ENCODE data around the gene LRRC14B. TPM values are rescaled to one million over a fixed set of nuclear protein-coding genes. Genes with fewer than 3 reads are reported as not detected.

The LRRC14B gene
- total RNA-seq: not detected

DNA sequence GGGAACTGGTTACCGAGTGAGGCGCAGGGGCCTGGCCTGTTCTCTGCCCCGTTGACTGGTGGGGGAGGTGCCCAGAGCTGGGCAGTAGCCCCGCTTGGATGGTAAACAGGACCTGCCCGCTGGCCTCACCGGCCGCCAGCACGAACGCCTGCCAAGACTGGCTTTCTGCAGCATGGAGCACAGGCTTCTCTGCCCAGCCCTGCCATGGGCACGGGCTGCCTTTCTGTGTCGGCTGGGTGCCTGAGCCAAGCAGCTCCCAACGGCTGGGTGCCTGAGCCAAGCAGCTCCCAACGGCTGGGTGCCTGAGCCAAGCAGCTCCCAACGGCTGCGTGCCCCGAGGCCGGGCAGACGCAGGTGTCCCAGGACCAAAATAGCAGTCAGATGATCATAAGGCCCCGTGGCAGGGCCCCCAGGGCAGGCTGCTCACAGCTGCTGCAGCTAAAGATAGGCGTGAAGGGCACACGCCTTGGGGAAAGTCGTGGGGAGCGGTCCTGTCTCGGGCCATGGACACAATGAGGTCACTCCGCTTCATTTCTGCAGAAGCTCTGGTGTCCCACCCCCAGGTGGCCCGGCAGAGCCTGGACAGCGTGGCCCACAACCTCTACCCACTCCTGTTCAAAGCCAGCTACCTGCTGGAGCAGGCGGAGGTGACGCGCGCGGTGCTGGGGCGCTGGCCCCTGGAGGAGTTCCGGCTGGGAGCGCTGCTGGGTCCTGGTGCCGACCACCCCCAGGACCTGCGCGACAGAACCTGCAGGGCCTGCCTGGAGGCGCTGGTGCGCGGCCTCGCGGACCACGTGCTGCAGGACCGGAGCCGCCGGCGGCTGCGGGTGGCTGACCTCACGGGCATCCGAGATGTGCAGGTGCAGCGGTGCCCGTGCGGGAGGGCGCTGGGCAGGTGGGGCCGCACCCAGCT lies at the start of gene LRRC14B:
Gene LRRC14B (plus strand): TSS at position 460 of the 913 bp plus-strand sequence. CDS start 44 bp downstream, at position 504.
- no peaks in the 10 kb centered on the region for H3K36me3 ChIP-seq
- no peak for DNase-seq (ENCODE audit: extremely low spot score in 2 of 2)
- no peak for TF ChIP-seq POLR2A (IDR thresholded peaks at IDR 0.05)
- TF ChIP-seq, protein P1, sequence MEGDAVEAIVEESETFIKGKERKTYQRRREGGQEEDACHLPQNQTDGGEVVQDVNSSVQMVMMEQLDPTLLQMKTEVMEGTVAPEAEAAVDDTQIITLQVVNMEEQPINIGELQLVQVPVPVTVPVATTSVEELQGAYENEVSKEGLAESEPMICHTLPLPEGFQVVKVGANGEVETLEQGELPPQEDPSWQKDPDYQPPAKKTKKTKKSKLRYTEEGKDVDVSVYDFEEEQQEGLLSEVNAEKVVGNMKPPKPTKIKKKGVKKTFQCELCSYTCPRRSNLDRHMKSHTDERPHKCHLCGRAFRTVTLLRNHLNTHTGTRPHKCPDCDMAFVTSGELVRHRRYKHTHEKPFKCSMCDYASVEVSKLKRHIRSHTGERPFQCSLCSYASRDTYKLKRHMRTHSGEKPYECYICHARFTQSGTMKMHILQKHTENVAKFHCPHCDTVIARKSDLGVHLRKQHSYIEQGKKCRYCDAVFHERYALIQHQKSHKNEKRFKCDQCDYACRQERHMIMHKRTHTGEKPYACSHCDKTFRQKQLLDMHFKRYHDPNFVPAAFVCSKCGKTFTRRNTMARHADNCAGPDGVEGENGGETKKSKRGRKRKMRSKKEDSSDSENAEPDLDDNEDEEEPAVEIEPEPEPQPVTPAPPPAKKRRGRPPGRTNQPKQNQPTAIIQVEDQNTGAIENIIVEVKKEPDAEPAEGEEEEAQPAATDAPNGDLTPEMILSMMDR (IDR thresholded peaks at IDR 0.05): no peak
- no peak for TF ChIP-seq POLR2AphosphoS5 (IDR thresholded peaks at IDR 0.05; ENCODE audit: insufficient read depth in 1 of 2, low read depth in 1 of 2)
- H3K27ac ChIP-seq: no peak within 1 kb of the TSS
- H3K27me3 ChIP-seq: no peaks in the 10 kb centered on the region
- H3K4me3 ChIP-seq: no peak within 1 kb of the TSS
- H3K4me1 ChIP-seq: peaks cover 21% of the 10 kb centered on the region
- no peaks in the 10 kb centered on the region for H3K9me3 ChIP-seq
- intact Hi-C loops (cut with DNase I): no loop called here

DNA sequence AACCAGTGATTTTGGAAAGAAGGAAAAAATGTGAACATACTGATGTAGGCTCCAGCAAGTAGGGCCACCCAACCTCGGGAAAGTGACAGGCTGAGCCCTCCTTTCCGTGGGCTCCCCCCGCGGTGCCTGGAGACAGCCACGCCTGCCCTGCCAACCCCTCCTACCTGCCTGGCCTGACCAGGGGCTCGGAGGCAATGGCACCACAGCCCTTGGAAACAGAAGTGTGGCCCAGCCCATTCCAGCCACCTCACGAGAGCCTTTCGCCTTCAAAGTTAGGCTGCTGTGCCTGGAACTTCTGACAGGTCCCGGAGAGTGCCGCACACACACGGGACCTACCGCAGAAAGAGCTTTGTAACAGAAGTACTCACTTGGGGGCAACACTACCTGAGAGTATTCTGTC lies 49.5 kb upstream of the LRRC14B start:
- Histone ChIP-seq H3K27me3 (no peaks in the 10 kb centered on the region), H3K27ac (no peak overlapping the region), H3K4me1 (no peaks in the 10 kb centered on the region), H3K4me3 (no peak overlapping the region), H3K9me3 (no peaks in the 10 kb centered on the region), H3K36me3 (no peaks in the 10 kb centered on the region)
- TF ChIP-seq, protein P1 (IDR thresholded peaks at IDR 0.05): no peak
- TF ChIP-seq POLR2AphosphoS5 (IDR thresholded peaks at IDR 0.05; ENCODE audit: insufficient read depth in 1 of 2, low read depth in 1 of 2) (no peak), POLR2A (IDR thresholded peaks at IDR 0.05) (no peak)
- no peak for DNase-seq (ENCODE audit: extremely low spot score in 2 of 2)
- intact Hi-C loops (cut with DNase I): no loop called here

DNA sequence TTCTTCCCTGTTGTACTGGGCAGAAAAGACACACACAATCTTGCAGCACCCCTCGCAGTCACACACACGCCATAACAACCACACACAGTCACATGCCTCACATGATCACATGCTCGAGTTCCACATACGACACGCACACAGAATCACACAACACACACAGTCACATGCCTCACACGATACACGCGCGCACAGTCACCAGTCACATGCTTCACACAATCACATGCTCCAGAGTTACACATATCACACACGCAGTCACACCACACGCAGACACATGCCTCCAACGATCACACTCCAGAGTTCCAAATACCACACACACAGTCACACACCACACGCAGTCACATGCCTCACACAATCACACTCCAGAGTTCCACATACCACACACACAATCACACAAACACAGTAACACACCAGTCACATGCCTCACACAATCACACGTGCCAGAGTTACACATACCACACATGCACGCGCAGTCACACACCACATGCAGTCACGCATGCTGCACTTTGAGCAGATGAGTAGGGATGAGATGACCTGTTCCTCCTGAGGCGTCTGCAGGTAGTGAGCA lies 49.0 kb upstream of the LRRC14B start:
- no peak for TF ChIP-seq POLR2A (IDR thresholded peaks at IDR 0.05)
- no peak for TF ChIP-seq POLR2AphosphoS5 (IDR thresholded peaks at IDR 0.05; ENCODE audit: insufficient read depth in 1 of 2, low read depth in 1 of 2)
- TF ChIP-seq, protein P1 (IDR thresholded peaks at IDR 0.05): no peak
- Histone ChIP-seq H3K27me3 (no peaks in the 10 kb centered on the region), H3K9me3 (peaks cover 5% of the 10 kb centered on the region), H3K27ac (no peak overlapping the region), H3K4me1 (no peaks in the 10 kb centered on the region), H3K36me3 (no peaks in the 10 kb centered on the region), H3K4me3 (no peak overlapping the region)
- no peak for DNase-seq (ENCODE audit: extremely low spot score in 2 of 2)
- intact Hi-C loops (cut with DNase I): no loop called here

DNA sequence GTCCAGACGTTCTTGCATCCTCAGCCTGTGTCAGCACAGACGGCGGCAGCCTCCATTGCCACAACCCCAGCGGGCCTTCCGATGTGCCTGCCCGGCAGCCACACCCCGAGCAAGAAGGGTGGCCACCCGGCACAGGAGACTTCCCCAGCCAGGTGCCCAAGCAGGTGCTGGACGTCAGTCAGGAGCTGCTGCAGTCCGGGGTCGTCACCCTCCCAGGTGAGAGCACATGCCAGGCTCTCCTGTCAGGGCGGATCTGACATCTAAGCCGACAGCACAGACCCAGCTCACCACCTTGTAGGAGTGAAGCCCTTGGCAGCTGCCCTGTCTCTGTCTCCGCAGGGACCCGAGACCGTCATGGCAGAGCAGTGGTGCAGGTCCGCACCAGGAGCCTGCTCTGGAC lies 48.3 kb upstream of the LRRC14B start:
- Histone ChIP-seq H3K27me3 (no peaks in the 10 kb centered on the region), H3K9me3 (peaks cover 11% of the 10 kb centered on the region), H3K27ac (no peak overlapping the region), H3K36me3 (no peaks in the 10 kb centered on the region), H3K4me3 (no peak overlapping the region), H3K4me1 (no peaks in the 10 kb centered on the region)
- DNase-seq (ENCODE audit: extremely low spot score in 2 of 2): no peak
- TF ChIP-seq POLR2A (IDR thresholded peaks at IDR 0.05): no peak
- TF ChIP-seq, protein P1 (IDR thresholded peaks at IDR 0.05): no peak
- intact Hi-C loops (cut with DNase I): no loop called here

DNA sequence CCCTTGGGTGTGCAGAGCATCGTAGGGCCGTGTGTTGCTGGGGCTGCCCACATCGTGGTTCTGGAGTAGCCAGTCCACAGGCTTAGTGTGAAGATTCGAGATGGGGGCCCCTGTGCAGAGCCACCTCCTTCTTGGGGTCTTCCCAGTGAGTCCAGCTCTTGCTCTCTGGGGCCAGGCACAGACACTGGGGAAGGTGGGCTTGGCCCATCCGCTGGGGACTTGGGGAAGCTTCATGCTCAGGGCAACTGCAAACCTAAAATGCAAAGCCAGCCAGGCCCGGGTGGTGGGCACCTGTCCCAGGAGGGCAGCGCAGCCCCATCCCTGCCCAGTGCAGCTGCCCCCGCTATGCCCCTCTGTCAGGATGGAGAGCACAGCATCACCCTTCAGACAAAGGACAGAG lies 46.4 kb upstream of the LRRC14B start:
- no peak for DNase-seq (ENCODE audit: extremely low spot score in 2 of 2)

More for the DNA sequence above, 46.4 kb upstream of the LRRC14B start:
- H3K9me3 ChIP-seq: peaks cover 11% of the 10 kb centered on the region
- H3K4me3 ChIP-seq: no peak overlapping the region
- TF ChIP-seq POLR2A (IDR thresholded peaks at IDR 0.05) (no peak), POLR2AphosphoS5 (IDR thresholded peaks at IDR 0.05; ENCODE audit: insufficient read depth in 1 of 2, low read depth in 1 of 2) (no peak)
- TF ChIP-seq, protein P1 (IDR thresholded peaks at IDR 0.05): no peak
- intact Hi-C loops (cut with DNase I): no loop called here
- no peak overlapping the region for H3K27ac ChIP-seq
- H3K4me1 ChIP-seq: no peaks in the 10 kb centered on the region
- H3K27me3 ChIP-seq: no peaks in the 10 kb centered on the region
- H3K36me3 ChIP-seq: no peaks in the 10 kb centered on the region

Measured in vagina (tissue), 2 donors.